ENCODE measurements around the gene ZBTB20.

ZBTB20 gene

GRCh38 chr3:114595522-114596028, 551.5 kb downstream of the ZBTB20 start:
- Histone ChIP-seq H3K27me3 (replicated peaks in 2 of 5; ENCODE audit: control insufficient read depth in 4 of 5, insufficient read depth in 5 of 5, low read length in 4 of 5) (no peaks in the 10 kb centered on the region), H3K36me3 (ENCODE audit: control insufficient read depth in 4 of 4, insufficient read depth in 4 of 4, low read length in 3 of 4) (no peaks in the 10 kb centered on the region), H3K27ac (ENCODE audit: insufficient read depth in 1 of 2, low read depth in 1 of 2, low read length in 2 of 2, poor library complexity in 1 of 2, severe bottlenecking in 2 of 2) (no peak overlapping the region), H3K4me3 (ENCODE audit: control insufficient read depth in 1 of 7, extremely low read depth in 1 of 7, insufficient read depth in 4 of 7, low read depth in 2 of 7, low read length in 6 of 7) (no peak overlapping the region), H3K9me3 (ENCODE audit: control extremely low read depth in 1 of 5, control insufficient read depth in 4 of 5, insufficient read depth in 2 of 5, low read depth in 1 of 5, low read length in 4 of 5) (no peaks in the 10 kb centered on the region), H3K4me1 (ENCODE audit: control extremely low read depth in 1 of 4, control insufficient read depth in 4 of 4, insufficient read depth in 4 of 4, low read length in 3 of 4) (no peaks in the 10 kb centered on the region)
- ChIA-PET CTCF (interaction anchor here (1.3 to 1.6 kb wide), 2 partner anchors 9 to 16 kb away, joined by 3 read pairs; no protein-coding TSS in a partner anchor), POLR2A (no interaction called here)
- DNase-seq, result no peak
- WGBS (ENCODE audit: insufficient coverage), result no CpG with 5 or more reads among the region's 2 CpGs

- H3K9me3 ChIP-seq (ENCODE audit: control extremely low read depth in 1 of 5, control insufficient read depth in 4 of 5, insufficient read depth in 2 of 5, low read depth in 1 of 5, low read length in 4 of 5), result no peaks in the 10 kb centered on the region
- H3K27ac ChIP-seq (ENCODE audit: insufficient read depth in 1 of 2, low read depth in 1 of 2, low read length in 2 of 2, poor library complexity in 1 of 2, severe bottlenecking in 2 of 2), result no peak overlapping the region
- DNase-seq, result no peak
- no peaks in the 10 kb centered on the region for H3K27me3 ChIP-seq (replicated peaks in 2 of 5; ENCODE audit: control insufficient read depth in 4 of 5, insufficient read depth in 5 of 5, low read length in 4 of 5)
- no peak overlapping the region for H3K4me3 ChIP-seq (ENCODE audit: control insufficient read depth in 1 of 7, extremely low read depth in 1 of 7, insufficient read depth in 4 of 7, low read depth in 2 of 7, low read length in 6 of 7)
- CTCF ChIA-PET, result interaction anchor here (1.0 to 1.2 kb wide), 3 partner anchors 12 to 194 kb away, joined by 3 read pairs; no protein-coding TSS in a partner anchor
- no peaks in the 10 kb centered on the region for H3K36me3 ChIP-seq (ENCODE audit: control insufficient read depth in 4 of 4, insufficient read depth in 4 of 4, low read length in 3 of 4)
- POLR2A ChIA-PET, result no interaction called here
- no peaks in the 10 kb centered on the region for H3K4me1 ChIP-seq (ENCODE audit: control extremely low read depth in 1 of 4, control insufficient read depth in 4 of 4, insufficient read depth in 4 of 4, low read length in 3 of 4)
- 100% methylated on average over 1 of the region's 6 CpGs for WGBS (ENCODE audit: insufficient coverage)
These were observed 556.6 kb downstream of the ZBTB20 start for GRCh38 chr3:114590309-114591047.

- no peak overlapping the region for H3K4me3 ChIP-seq (ENCODE audit: control insufficient read depth in 1 of 7, extremely low read depth in 1 of 7, insufficient read depth in 4 of 7, low read depth in 2 of 7, low read length in 6 of 7)
- ChIA-PET CTCF (interaction anchor here (0.8 kb wide), 2 partner anchors 8 to 226 kb away, joined by 3 read pairs; no protein-coding TSS in a partner anchor), POLR2A (no interaction called here)
- WGBS (ENCODE audit: insufficient coverage), result 96% methylated on average over 3 of the region's 5 CpGs
- H3K27me3 ChIP-seq (replicated peaks in 2 of 5; ENCODE audit: control insufficient read depth in 4 of 5, insufficient read depth in 5 of 5, low read length in 4 of 5), result no peaks in the 10 kb centered on the region
- no peak overlapping the region for H3K27ac ChIP-seq (ENCODE audit: insufficient read depth in 1 of 2, low read depth in 1 of 2, low read length in 2 of 2, poor library complexity in 1 of 2, severe bottlenecking in 2 of 2)
- H3K4me1 ChIP-seq (ENCODE audit: control extremely low read depth in 1 of 4, control insufficient read depth in 4 of 4, insufficient read depth in 4 of 4, low read length in 3 of 4), result no peaks in the 10 kb centered on the region
- no peaks in the 10 kb centered on the region for H3K36me3 ChIP-seq (ENCODE audit: control insufficient read depth in 4 of 4, insufficient read depth in 4 of 4, low read length in 3 of 4)
- DNase-seq, result no peak
- no peaks in the 10 kb centered on the region for H3K9me3 ChIP-seq (ENCODE audit: control extremely low read depth in 1 of 5, control insufficient read depth in 4 of 5, insufficient read depth in 2 of 5, low read depth in 1 of 5, low read length in 4 of 5)
These were observed 559.1 kb downstream of the ZBTB20 start for GRCh38 chr3:114587986-114588385.

GRCh38 chr3:114586119-114586518, 561.0 kb downstream of the ZBTB20 start:
- CTCF ChIA-PET, result interaction anchor here (0.6 kb wide), 1 partner anchor 10 kb away, joined by 3 read pairs; no protein-coding TSS in a partner anchor
- H3K27ac ChIP-seq (ENCODE audit: insufficient read depth in 1 of 2, low read depth in 1 of 2, low read length in 2 of 2, poor library complexity in 1 of 2, severe bottlenecking in 2 of 2), result no peak overlapping the region
- no peaks in the 10 kb centered on the region for H3K9me3 ChIP-seq (ENCODE audit: control extremely low read depth in 1 of 5, control insufficient read depth in 4 of 5, insufficient read depth in 2 of 5, low read depth in 1 of 5, low read length in 4 of 5)
- H3K4me1 ChIP-seq (ENCODE audit: control extremely low read depth in 1 of 4, control insufficient read depth in 4 of 4, insufficient read depth in 4 of 4, low read length in 3 of 4), result no peaks in the 10 kb centered on the region
- POLR2A ChIA-PET, result no interaction called here
- H3K27me3 ChIP-seq (replicated peaks in 2 of 5; ENCODE audit: control insufficient read depth in 4 of 5, insufficient read depth in 5 of 5, low read length in 4 of 5), result no peaks in the 10 kb centered on the region
- H3K36me3 ChIP-seq (ENCODE audit: control insufficient read depth in 4 of 4, insufficient read depth in 4 of 4, low read length in 3 of 4), result no peaks in the 10 kb centered on the region
- H3K4me3 ChIP-seq (ENCODE audit: control insufficient read depth in 1 of 7, extremely low read depth in 1 of 7, insufficient read depth in 4 of 7, low read depth in 2 of 7, low read length in 6 of 7), result no peak overlapping the region
- WGBS (ENCODE audit: insufficient coverage), result 100% methylated on average over 1 of the region's 1 CpG
- DNase-seq, result no peak

- DNase-seq, result no peak
- 90% methylated on average over 4 of the region's 4 CpGs for WGBS (ENCODE audit: insufficient coverage)
- Histone ChIP-seq H3K36me3 (ENCODE audit: control insufficient read depth in 4 of 4, insufficient read depth in 4 of 4, low read length in 3 of 4) (no peaks in the 10 kb centered on the region), H3K27ac (ENCODE audit: insufficient read depth in 1 of 2, low read depth in 1 of 2, low read length in 2 of 2, poor library complexity in 1 of 2, severe bottlenecking in 2 of 2) (no peak overlapping the region), H3K4me1 (ENCODE audit: control extremely low read depth in 1 of 4, control insufficient read depth in 4 of 4, insufficient read depth in 4 of 4, low read length in 3 of 4) (no peaks in the 10 kb centered on the region), H3K4me3 (ENCODE audit: control insufficient read depth in 1 of 7, extremely low read depth in 1 of 7, insufficient read depth in 4 of 7, low read depth in 2 of 7, low read length in 6 of 7) (no peak overlapping the region), H3K27me3 (replicated peaks in 2 of 5; ENCODE audit: control insufficient read depth in 4 of 5, insufficient read depth in 5 of 5, low read length in 4 of 5) (no peaks in the 10 kb centered on the region), H3K9me3 (ENCODE audit: control extremely low read depth in 1 of 5, control insufficient read depth in 4 of 5, insufficient read depth in 2 of 5, low read depth in 1 of 5, low read length in 4 of 5) (no peaks in the 10 kb centered on the region)
- POLR2A ChIA-PET, result no interaction called here
- CTCF ChIA-PET, result no interaction called here
These were observed 561.4 kb downstream of the ZBTB20 start for GRCh38 chr3:114585687-114586086.

- Histone ChIP-seq H3K9me3 (ENCODE audit: control extremely low read depth in 1 of 5, control insufficient read depth in 4 of 5, insufficient read depth in 2 of 5, low read depth in 1 of 5, low read length in 4 of 5) (no peaks in the 10 kb centered on the region), H3K4me3 (ENCODE audit: control insufficient read depth in 1 of 7, extremely low read depth in 1 of 7, insufficient read depth in 4 of 7, low read depth in 2 of 7, low read length in 6 of 7) (no peak overlapping the region), H3K27me3 (replicated peaks in 2 of 5; ENCODE audit: control insufficient read depth in 4 of 5, insufficient read depth in 5 of 5, low read length in 4 of 5) (no peaks in the 10 kb centered on the region), H3K36me3 (ENCODE audit: control insufficient read depth in 4 of 4, insufficient read depth in 4 of 4, low read length in 3 of 4) (no peaks in the 10 kb centered on the region), H3K27ac (ENCODE audit: insufficient read depth in 1 of 2, low read depth in 1 of 2, low read length in 2 of 2, poor library complexity in 1 of 2, severe bottlenecking in 2 of 2) (no peak overlapping the region), H3K4me1 (ENCODE audit: control extremely low read depth in 1 of 4, control insufficient read depth in 4 of 4, insufficient read depth in 4 of 4, low read length in 3 of 4) (no peaks in the 10 kb centered on the region)
- 92% methylated on average over 6 of the region's 6 CpGs for WGBS (ENCODE audit: insufficient coverage)
- POLR2A ChIA-PET, result no interaction called here
- DNase-seq, result no peak
- CTCF ChIA-PET, result no interaction called here
These were observed 562.2 kb downstream of the ZBTB20 start for GRCh38 chr3:114584734-114585371.

GRCh38 chr3:114582929-114583328, 564.2 kb downstream of the ZBTB20 start:
- Histone ChIP-seq H3K4me3 (ENCODE audit: control insufficient read depth in 1 of 7, extremely low read depth in 1 of 7, insufficient read depth in 4 of 7, low read depth in 2 of 7, low read length in 6 of 7) (no peak overlapping the region), H3K4me1 (ENCODE audit: control extremely low read depth in 1 of 4, control insufficient read depth in 4 of 4, insufficient read depth in 4 of 4, low read length in 3 of 4) (no peaks in the 10 kb centered on the region), H3K9me3 (ENCODE audit: control extremely low read depth in 1 of 5, control insufficient read depth in 4 of 5, insufficient read depth in 2 of 5, low read depth in 1 of 5, low read length in 4 of 5) (no peaks in the 10 kb centered on the region), H3K27me3 (replicated peaks in 2 of 5; ENCODE audit: control insufficient read depth in 4 of 5, insufficient read depth in 5 of 5, low read length in 4 of 5) (no peaks in the 10 kb centered on the region), H3K27ac (ENCODE audit: insufficient read depth in 1 of 2, low read depth in 1 of 2, low read length in 2 of 2, poor library complexity in 1 of 2, severe bottlenecking in 2 of 2) (no peak overlapping the region), H3K36me3 (ENCODE audit: control insufficient read depth in 4 of 4, insufficient read depth in 4 of 4, low read length in 3 of 4) (no peaks in the 10 kb centered on the region)
- ChIA-PET CTCF (no interaction called here), POLR2A (no interaction called here)
- no CpG with 5 or more reads among the region's 2 CpGs for WGBS (ENCODE audit: insufficient coverage)
- DNase-seq, result no peak

Measured in common myeloid progenitor, CD34-positive (primary cell).